Measurements from ENCODE around the gene SRPK2.

GRCh38 chr7:105185290-105186010, 203.3 kb downstream of the SRPK2 start:
- no peak for TF ChIP-seq CTCF (IDR thresholded peaks at IDR 0.05; ENCODE audit: low read depth, low read length, missing input control)
- TF ChIP-seq REST (IDR thresholded peaks at IDR 0.05): no peak
- TF ChIP-seq JUND (IDR thresholded peaks at IDR 0.05): no peak
- no peak for TF ChIP-seq SP1 (IDR thresholded peaks at IDR 0.05)
- no peak for TF ChIP-seq RXRA (IDR thresholded peaks at IDR 0.05)
- no peak for TF ChIP-seq YY1 (IDR thresholded peaks at IDR 0.05)
- no peak for TF ChIP-seq EGR1 (IDR thresholded peaks at IDR 0.05; ENCODE audit: low read depth in 2 of 2)
- TF ChIP-seq TAF1 (conservative IDR thresholded peaks at IDR 0.05): no peak
- TF ChIP-seq ZBTB33 (IDR thresholded peaks at IDR 0.05): no peak
- TF ChIP-seq GABPA (IDR thresholded peaks at IDR 0.05 in 1 of 2, conservative IDR thresholded peaks at IDR 0.05 in 1 of 2): no peak
- no peak for TF ChIP-seq FOXA1 (IDR thresholded peaks at IDR 0.05)
